ENCODE measurements around the gene LRRC25.
"Not testable (repeated sequence)": the region's sequence is repeated elsewhere in the genome, so short reads cannot be mapped to it uniquely, and the experiment has no call there.

Gene LRRC25

GRCh38 chr19:18424122-18424889 is 26.9 kb upstream of the LRRC25 start:
- DNase-seq: no peak

- no peak for DNase-seq
These were observed 26.0 kb upstream of the LRRC25 start for GRCh38 chr19:18423258-18424020.

GRCh38 chr19:18422530-18423191 is 25.2 kb upstream of the LRRC25 start:
- no peak for DNase-seq

GRCh38 chr19:18421371-18421959 is 24.0 kb upstream of the LRRC25 start:
- DNase-seq: no peak

- DNase-seq: no peak
These were observed 23.5 kb upstream of the LRRC25 start for GRCh38 chr19:18420930-18421329.

GRCh38 chr19:18419699-18420460 is 22.5 kb upstream of the LRRC25 start:
- DNase-seq: no peak

- DNase-seq: no peak
These were observed 21.8 kb upstream of the LRRC25 start, which contains the start of gene SSBP4 for GRCh38 chr19:18419195-18419698. TSS of gene SSBP4 (plus strand) at chr19:18419398. CDS start at chr19:18419649, 251 bp downstream.

GRCh38 chr19:18418483-18419194 is 21.2 kb upstream of the LRRC25 start:
- DNase-seq: no peak

GRCh38 chr19:18418029-18418482 is 20.6 kb upstream of the LRRC25 start:
- DNase-seq: no peak

GRCh38 chr19:18417250-18418028 is 20.0 kb upstream of the LRRC25 start:
- no peak for DNase-seq

GRCh38 chr19:18416778-18417249 is 19.4 kb upstream of the LRRC25 start:
- no peak for DNase-seq

GRCh38 chr19:18415178-18415867 is 17.9 kb upstream of the LRRC25 start:
- DNase-seq: no peak

GRCh38 chr19:18414504-18415177 is 17.2 kb upstream of the LRRC25 start:
- no peak for DNase-seq

- DNase-seq: no peak
These were observed 15.3 kb upstream of the LRRC25 start for GRCh38 chr19:18412610-18413239.

- no peak for DNase-seq
These were observed 10.6 kb upstream of the LRRC25 start for GRCh38 chr19:18408053-18408476.

- DNase-seq: no peak
These were observed 9.3 kb upstream of the LRRC25 start for GRCh38 chr19:18406749-18407148.

- DNase-seq: not testable (repeated sequence)
These were observed 8.3 kb upstream of the LRRC25 start for GRCh38 chr19:18405754-18406153.

- DNase-seq: not testable (repeated sequence)
These were observed 5.2 kb upstream of the LRRC25 start for GRCh38 chr19:18402455-18403248.

All from NCI-H187 treated with DMSO at 0.1 percent for 48 hours (cell line).